GM23338 (cell line): ENCODE measurements around the gene CCNB3. TPM values are rescaled to one million over a fixed set of nuclear protein-coding genes. Genes with fewer than 3 reads are reported as not detected.

Experiments
- ATAC-seq: fragments of 200-7000 bp; cut with Tn5 transposase; 3 replicates; pipeline ENCODE4 v1.9.1; 2020
- DNase-seq: peaks from one replicate; pipeline ENCODE4 v3.0.0-alpha.2; 2015; ENCODE audit warnings: low spot score
- H2AFZ ChIP-seq: fragments of 200-600 bp; sonication (generic); 2 replicates; pipeline ENCODE4 v1.8.0; 2016; ENCODE audit warnings: antibody characterized with exemption, mild to moderate bottlenecking, moderate library complexity
- H3F3A ChIP-seq: fragments of 200-600 bp; sonication (generic); replicated peaks from 2 replicates; pipeline ENCODE4 v1.8.0; 2017; ENCODE audit warnings: antibody characterized with exemption, mixed run types, low read depth
- H3K27ac ChIP-seq: fragments of 200-600 bp; sonication (generic); 2 replicates; pipeline ENCODE4 v1.6.1; 2016; ENCODE audit warnings: low read depth
- H3K27me3 ChIP-seq: fragments of 200-600 bp; sonication (generic); 2 replicates; pipeline ENCODE4 v1.8.0; 2016; ENCODE audit warnings: mild to moderate bottlenecking, mixed run types, moderate library complexity; ENCODE audit not compliant: insufficient read depth
- H3K36me3 ChIP-seq: fragments of 200-600 bp; sonication (generic); 2 replicates; pipeline ENCODE4 v1.8.0; 2016; ENCODE audit warnings: mild to moderate bottlenecking; ENCODE audit not compliant: insufficient read depth
- H3K4me1 ChIP-seq: fragments of 200-600 bp; sonication (generic); 2 replicates; pipeline ENCODE4 v1.8.0; 2016; ENCODE audit warnings: mild to moderate bottlenecking, moderate library complexity; ENCODE audit not compliant: insufficient read depth
- H3K4me2 ChIP-seq: fragments of 200-600 bp; sonication (generic); 2 replicates; pipeline ENCODE4 v1.7.1; 2017; ENCODE audit warnings: mixed run types
- H3K4me3 ChIP-seq: fragments of 200-600 bp; sonication (generic); 2 replicates; pipeline ENCODE4 v1.6.1; 2016; ENCODE audit warnings: mixed run types
- H3K79me2 ChIP-seq: fragments of 200-600 bp; sonication (generic); replicated peaks from 2 replicates; pipeline ENCODE4 v1.8.0; 2017; ENCODE audit warnings: mild to moderate bottlenecking; ENCODE audit not compliant: insufficient read depth
- H3K9me2 ChIP-seq: fragments of 200-600 bp; sonication (generic); 2 replicates; pipeline ENCODE4 v1.8.0; 2017; ENCODE audit not compliant: insufficient read depth
- H4K20me1 ChIP-seq: fragments of 200-600 bp; sonication (generic); replicated peaks from 2 replicates; pipeline ENCODE4 v1.8.0; 2017; ENCODE audit warnings: mild to moderate bottlenecking; ENCODE audit not compliant: insufficient read depth
- H3K27ac Mint-ChIP-seq: 2 replicates; pipeline ENCODE4 v1.8.0; 2020; ENCODE audit warnings: inconsistent platforms, mild to moderate bottlenecking, moderate library complexity, mixed read lengths
- H3K27me3 Mint-ChIP-seq: 3 replicates; pipeline ENCODE4 v1.8.0; 2022; ENCODE audit warnings: low read depth, mild to moderate bottlenecking, moderate library complexity, mixed read lengths, inconsistent platforms; ENCODE audit not compliant: insufficient read depth, poor library complexity
- H3K36me3 Mint-ChIP-seq: 3 replicates; pipeline ENCODE4 v1.8.0; 2021; ENCODE audit warnings: low read depth, mild to moderate bottlenecking, inconsistent platforms, moderate library complexity, mixed read lengths
- H3K4me1 Mint-ChIP-seq: 3 replicates; pipeline ENCODE4 v1.8.0; 2020; ENCODE audit warnings: mild to moderate bottlenecking, inconsistent platforms, mixed read lengths
- H3K4me3 Mint-ChIP-seq: 3 replicates; pipeline ENCODE4 v1.8.0; 2021; ENCODE audit warnings: moderate library complexity, mild to moderate bottlenecking, inconsistent platforms, mixed read lengths
- H3K9me3 Mint-ChIP-seq: 3 replicates; pipeline ENCODE4 v1.8.0; 2020; ENCODE audit warnings: moderate library complexity, mild to moderate bottlenecking, inconsistent platforms, mixed read lengths
- NANOG ChIP-seq: IDR thresholded peaks from 2 replicates; pipeline ENCODE4 v1.6.1; 2016; ENCODE audit warnings: antibody characterized with exemption, borderline replicate concordance
- polyA plus RNA-seq: library from polyadenylated mRNA; unstranded; fragments of >200 nt; fragmentation: Nextera tagmentation; extraction: Ambion mirVana; gene quantifications from 2 replicates; pipeline ENCODE4 v1.2.1, GENCODE V29; 2016
- total RNA-seq: library from RNA; depleted of rRNA; stranded (reverse); fragments of >200 nt; shearing (Covaris generic); gene quantifications from 2 replicates; pipeline ENCODE4 v1.2.3, GENCODE V29; 2014
- TF ChIP-seq, protein P1 (sequence below): fragments of 250-450 bp; sonication (Bioruptor Pico); IDR thresholded peaks from 2 replicates; pipeline ENCODE4 v1.5.0; 2020; ENCODE audit warnings: mild to moderate bottlenecking, moderate library complexity
- TF ChIP-seq, protein P2 (sequence below): IDR thresholded peaks from 2 replicates; pipeline ENCODE4 v1.6.1; 2016; ENCODE audit warnings: antibody characterized with exemption
- TF ChIP-seq, protein P3 (sequence below): IDR thresholded peaks from one replicate; pipeline ENCODE4 v1.6.1; 2018; ENCODE audit warnings: antibody characterized with exemption; ENCODE audit not compliant: unreplicated experiment

CCNB3 gene
- total and polyA plus RNA-seq, 2 experiments from 2014 or later, result 0.13 to 1.2 TPM

DNA sequence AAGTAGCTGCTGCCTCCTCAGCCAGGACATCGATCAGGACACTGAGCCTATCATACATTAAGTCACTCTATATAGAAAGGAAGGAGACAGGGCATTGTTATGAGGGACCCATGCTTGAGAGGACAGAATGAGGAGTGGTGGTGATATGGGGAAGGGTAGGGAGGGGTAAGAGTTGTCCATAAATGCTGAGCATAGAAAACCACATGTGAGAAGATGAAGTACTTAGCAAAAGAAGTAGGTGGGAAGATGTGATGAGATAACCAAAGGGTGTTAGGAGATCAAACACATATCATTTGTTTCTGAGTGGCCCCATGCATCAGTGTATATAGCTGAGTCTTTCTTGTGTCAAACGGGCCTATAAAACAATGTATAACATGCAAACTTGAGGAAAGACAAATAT, 182.0 kb downstream of the CCNB3 start:
- no peak overlapping the region for H3K4me3 ChIP-seq
- no peaks in the 10 kb centered on the region for H3K36me3 ChIP-seq
- H3K4me1 ChIP-seq, result no peaks in the 10 kb centered on the region
- H3K36me3 Mint-ChIP-seq, result peaks cover 56% of the 10 kb centered on the region
- H3K79me2 ChIP-seq, result no peaks in the 10 kb centered on the region
- H3K27ac Mint-ChIP-seq, result no peak overlapping the region
- H4K20me1 ChIP-seq, result no peaks in the 10 kb centered on the region
- no peak for ATAC-seq
- no peaks in the 10 kb centered on the region for H3K9me2 ChIP-seq
- H3K27me3 Mint-ChIP-seq, result peaks cover 1% of the 10 kb centered on the region
- H2AFZ ChIP-seq, result no peak overlapping the region
- no peaks in the 10 kb centered on the region for H3K4me1 Mint-ChIP-seq
- no peak overlapping the region for H3K4me2 ChIP-seq
- no peak overlapping the region for H3K4me3 Mint-ChIP-seq
- DNase-seq, result no peak
- no peak overlapping the region for H3K27ac ChIP-seq
- TF ChIP-seq, protein P1, sequence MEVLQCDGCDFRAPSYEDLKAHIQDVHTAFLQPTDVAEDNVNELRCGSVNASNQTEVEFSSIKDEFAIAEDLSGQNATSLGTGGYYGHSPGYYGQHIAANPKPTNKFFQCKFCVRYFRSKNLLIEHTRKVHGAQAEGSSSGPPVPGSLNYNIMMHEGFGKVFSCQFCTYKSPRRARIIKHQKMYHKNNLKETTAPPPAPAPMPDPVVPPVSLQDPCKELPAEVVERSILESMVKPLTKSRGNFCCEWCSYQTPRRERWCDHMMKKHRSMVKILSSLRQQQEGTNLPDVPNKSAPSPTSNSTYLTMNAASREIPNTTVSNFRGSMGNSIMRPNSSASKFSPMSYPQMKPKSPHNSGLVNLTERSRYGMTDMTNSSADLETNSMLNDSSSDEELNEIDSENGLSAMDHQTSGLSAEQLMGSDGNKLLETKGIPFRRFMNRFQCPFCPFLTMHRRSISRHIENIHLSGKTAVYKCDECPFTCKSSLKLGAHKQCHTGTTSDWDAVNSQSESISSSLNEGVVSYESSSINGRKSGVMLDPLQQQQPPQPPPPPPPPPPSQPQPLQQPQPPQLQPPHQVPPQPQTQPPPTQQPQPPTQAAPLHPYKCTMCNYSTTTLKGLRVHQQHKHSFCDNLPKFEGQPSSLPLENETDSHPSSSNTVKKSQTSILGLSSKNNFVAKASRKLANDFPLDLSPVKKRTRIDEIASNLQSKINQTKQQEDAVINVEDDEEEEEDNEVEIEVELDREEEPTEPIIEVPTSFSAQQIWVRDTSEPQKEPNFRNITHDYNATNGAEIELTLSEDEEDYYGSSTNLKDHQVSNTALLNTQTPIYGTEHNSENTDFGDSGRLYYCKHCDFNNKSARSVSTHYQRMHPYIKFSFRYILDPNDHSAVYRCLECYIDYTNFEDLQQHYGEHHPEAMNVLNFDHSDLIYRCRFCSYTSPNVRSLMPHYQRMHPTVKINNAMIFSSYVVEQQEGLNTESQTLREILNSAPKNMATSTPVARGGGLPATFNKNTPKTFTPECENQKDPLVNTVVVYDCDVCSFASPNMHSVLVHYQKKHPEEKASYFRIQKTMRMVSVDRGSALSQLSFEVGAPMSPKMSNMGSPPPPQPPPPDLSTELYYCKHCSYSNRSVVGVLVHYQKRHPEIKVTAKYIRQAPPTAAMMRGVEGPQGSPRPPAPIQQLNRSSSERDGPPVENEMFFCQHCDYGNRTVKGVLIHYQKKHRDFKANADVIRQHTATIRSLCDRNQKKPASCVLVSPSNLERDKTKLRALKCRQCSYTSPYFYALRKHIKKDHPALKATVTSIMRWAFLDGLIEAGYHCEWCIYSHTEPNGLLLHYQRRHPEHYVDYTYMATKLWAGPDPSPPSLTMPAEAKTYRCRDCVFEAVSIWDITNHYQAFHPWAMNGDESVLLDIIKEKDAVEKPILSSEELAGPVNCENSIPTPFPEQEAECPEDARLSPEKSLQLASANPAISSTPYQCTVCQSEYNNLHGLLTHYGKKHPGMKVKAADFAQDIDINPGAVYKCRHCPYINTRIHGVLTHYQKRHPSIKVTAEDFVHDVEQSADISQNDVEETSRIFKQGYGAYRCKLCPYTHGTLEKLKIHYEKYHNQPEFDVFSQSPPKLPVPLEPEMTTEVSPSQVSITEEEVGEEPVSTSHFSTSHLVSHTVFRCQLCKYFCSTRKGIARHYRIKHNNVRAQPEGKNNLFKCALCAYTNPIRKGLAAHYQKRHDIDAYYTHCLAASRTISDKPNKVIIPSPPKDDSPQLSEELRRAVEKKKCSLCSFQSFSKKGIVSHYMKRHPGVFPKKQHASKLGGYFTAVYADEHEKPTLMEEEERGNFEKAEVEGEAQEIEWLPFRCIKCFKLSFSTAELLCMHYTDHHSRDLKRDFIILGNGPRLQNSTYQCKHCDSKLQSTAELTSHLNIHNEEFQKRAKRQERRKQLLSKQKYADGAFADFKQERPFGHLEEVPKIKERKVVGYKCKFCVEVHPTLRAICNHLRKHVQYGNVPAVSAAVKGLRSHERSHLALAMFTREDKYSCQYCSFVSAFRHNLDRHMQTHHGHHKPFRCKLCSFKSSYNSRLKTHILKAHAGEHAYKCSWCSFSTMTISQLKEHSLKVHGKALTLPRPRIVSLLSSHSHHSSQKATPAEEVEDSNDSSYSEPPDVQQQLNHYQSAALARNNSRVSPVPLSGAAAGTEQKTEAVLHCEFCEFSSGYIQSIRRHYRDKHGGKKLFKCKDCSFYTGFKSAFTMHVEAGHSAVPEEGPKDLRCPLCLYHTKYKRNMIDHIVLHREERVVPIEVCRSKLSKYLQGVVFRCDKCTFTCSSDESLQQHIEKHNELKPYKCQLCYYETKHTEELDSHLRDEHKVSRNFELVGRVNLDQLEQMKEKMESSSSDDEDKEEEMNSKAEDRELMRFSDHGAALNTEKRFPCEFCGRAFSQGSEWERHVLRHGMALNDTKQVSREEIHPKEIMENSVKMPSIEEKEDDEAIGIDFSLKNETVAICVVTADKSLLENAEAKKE (CRISPR knock-in tag), result no peak
- no peaks in the 10 kb centered on the region for H3F3A ChIP-seq
- no peaks in the 10 kb centered on the region for H3K9me3 Mint-ChIP-seq
- H3K27me3 ChIP-seq, result no peaks in the 10 kb centered on the region

DNA sequence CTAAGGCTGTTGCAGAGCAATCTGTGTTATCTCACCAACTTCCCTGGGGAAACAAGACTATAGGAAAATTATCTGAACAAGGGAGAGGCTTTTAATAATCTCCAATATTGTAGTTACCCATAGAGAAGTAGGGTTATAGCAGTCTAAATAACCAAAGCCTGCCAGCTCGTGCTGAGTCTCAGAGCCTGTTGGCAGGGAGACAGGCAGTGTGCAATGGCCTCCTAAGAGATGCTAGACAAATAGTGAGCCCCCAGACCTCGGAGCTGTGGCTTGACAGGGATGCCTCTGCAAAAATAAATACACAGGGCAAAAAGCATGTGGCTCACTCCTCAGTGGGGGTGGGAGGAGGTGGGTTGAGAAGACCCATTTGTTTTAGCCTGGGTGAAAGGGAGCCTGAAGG, 189.3 kb downstream of the CCNB3 start:
- H4K20me1 ChIP-seq, result no peaks in the 10 kb centered on the region
- no peak overlapping the region for H3K4me3 Mint-ChIP-seq
- H3K4me1 ChIP-seq, result no peaks in the 10 kb centered on the region
- H3K27ac Mint-ChIP-seq, result no peak overlapping the region
- no peaks in the 10 kb centered on the region for H3K4me1 Mint-ChIP-seq
- ATAC-seq, result no peak
- no peaks in the 10 kb centered on the region for H3K79me2 ChIP-seq
- no peak for DNase-seq
- no peaks in the 10 kb centered on the region for H3K9me3 Mint-ChIP-seq
- no peaks in the 10 kb centered on the region for H3K27me3 Mint-ChIP-seq
- no peak overlapping the region for H3K4me2 ChIP-seq
- H3K27ac ChIP-seq, result no peak overlapping the region
- no peak overlapping the region for H2AFZ ChIP-seq
- H3K27me3 ChIP-seq, result no peaks in the 10 kb centered on the region
- no peak overlapping the region for H3K4me3 ChIP-seq
- peaks cover 37% of the 10 kb centered on the region for H3K36me3 Mint-ChIP-seq
- H3K36me3 ChIP-seq, result no peaks in the 10 kb centered on the region
- no peaks in the 10 kb centered on the region for H3F3A ChIP-seq
- no peaks in the 10 kb centered on the region for H3K9me2 ChIP-seq
- TF ChIP-seq, protein P2, sequence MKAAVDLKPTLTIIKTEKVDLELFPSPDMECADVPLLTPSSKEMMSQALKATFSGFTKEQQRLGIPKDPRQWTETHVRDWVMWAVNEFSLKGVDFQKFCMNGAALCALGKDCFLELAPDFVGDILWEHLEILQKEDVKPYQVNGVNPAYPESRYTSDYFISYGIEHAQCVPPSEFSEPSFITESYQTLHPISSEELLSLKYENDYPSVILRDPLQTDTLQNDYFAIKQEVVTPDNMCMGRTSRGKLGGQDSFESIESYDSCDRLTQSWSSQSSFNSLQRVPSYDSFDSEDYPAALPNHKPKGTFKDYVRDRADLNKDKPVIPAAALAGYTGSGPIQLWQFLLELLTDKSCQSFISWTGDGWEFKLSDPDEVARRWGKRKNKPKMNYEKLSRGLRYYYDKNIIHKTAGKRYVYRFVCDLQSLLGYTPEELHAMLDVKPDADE, result no peak
- TF ChIP-seq, protein P3, sequence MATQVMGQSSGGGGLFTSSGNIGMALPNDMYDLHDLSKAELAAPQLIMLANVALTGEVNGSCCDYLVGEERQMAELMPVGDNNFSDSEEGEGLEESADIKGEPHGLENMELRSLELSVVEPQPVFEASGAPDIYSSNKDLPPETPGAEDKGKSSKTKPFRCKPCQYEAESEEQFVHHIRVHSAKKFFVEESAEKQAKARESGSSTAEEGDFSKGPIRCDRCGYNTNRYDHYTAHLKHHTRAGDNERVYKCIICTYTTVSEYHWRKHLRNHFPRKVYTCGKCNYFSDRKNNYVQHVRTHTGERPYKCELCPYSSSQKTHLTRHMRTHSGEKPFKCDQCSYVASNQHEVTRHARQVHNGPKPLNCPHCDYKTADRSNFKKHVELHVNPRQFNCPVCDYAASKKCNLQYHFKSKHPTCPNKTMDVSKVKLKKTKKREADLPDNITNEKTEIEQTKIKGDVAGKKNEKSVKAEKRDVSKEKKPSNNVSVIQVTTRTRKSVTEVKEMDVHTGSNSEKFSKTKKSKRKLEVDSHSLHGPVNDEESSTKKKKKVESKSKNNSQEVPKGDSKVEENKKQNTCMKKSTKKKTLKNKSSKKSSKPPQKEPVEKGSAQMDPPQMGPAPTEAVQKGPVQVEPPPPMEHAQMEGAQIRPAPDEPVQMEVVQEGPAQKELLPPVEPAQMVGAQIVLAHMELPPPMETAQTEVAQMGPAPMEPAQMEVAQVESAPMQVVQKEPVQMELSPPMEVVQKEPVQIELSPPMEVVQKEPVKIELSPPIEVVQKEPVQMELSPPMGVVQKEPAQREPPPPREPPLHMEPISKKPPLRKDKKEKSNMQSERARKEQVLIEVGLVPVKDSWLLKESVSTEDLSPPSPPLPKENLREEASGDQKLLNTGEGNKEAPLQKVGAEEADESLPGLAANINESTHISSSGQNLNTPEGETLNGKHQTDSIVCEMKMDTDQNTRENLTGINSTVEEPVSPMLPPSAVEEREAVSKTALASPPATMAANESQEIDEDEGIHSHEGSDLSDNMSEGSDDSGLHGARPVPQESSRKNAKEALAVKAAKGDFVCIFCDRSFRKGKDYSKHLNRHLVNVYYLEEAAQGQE, result no peak
- no peak for TF ChIP-seq NANOG
